Stimulated activated CD8-positive, alpha-beta memory T cell treated with anti-CD3 and anti-CD28 coated beads, Interleukin-2, amount 100 ng/mL, for 48 hours (primary cell): ENCODE data around the gene EMILIN2.
"Not testable (repeated sequence)": the region's sequence is repeated elsewhere in the genome, so short reads cannot be mapped to it uniquely, and the experiment has no call there.

Experiments used
- DNase-seq, 2 donors: peaks; one replicate each; pipeline ENCODE4 v3.0.0-alpha.2; 2020; ENCODE audit warnings: low read depth in 2 of 2

EMILIN2 gene

GRCh38 chr18:2915486-2915885 is 68.7 kb downstream of the EMILIN2 start:
- DNase-seq = not testable (repeated sequence)

- DNase-seq = no peak
These were observed 69.4 kb downstream of the EMILIN2 start for GRCh38 chr18:2916184-2916583.

GRCh38 chr18:2917259-2918047 is 70.6 kb downstream of the EMILIN2 start:
- DNase-seq = no peak

GRCh38 chr18:2918761-2919550 is 72.2 kb downstream of the EMILIN2 start:
- no peak for DNase-seq

- no peak for DNase-seq
These were observed 72.8 kb downstream of the EMILIN2 start for GRCh38 chr18:2919600-2919999.

GRCh38 chr18:2920027-2920426 is 73.2 kb downstream of the EMILIN2 start:
- no peak for DNase-seq

GRCh38 chr18:2920546-2921343 is 73.9 kb downstream of the EMILIN2 start:
- no peak for DNase-seq

- DNase-seq = no peak
These were observed 75.0 kb downstream of the EMILIN2 start for GRCh38 chr18:2921778-2922177.

GRCh38 chr18:2923464-2923863 is 76.7 kb downstream of the EMILIN2 start:
- DNase-seq = no peak

GRCh38 chr18:2924920-2925319 is 78.1 kb downstream of the EMILIN2 start:
- DNase-seq = no peak

GRCh38 chr18:2926528-2926927 is 79.7 kb downstream of the EMILIN2 start:
- DNase-seq = no peak

GRCh38 chr18:2927745-2928144 is 80.9 kb downstream of the EMILIN2 start:
- DNase-seq = no peak

GRCh38 chr18:2932247-2933181 is 85.7 kb downstream of the EMILIN2 start:
- no peak for DNase-seq

- DNase-seq = no peak
These were observed 87.2 kb downstream of the EMILIN2 start for GRCh38 chr18:2933995-2934394.

GRCh38 chr18:2935438-2936192 is 88.8 kb downstream of the EMILIN2 start:
- DNase-seq = no peak

GRCh38 chr18:2939317-2939716 is 92.5 kb downstream of the EMILIN2 start:
- DNase-seq = no peak

GRCh38 chr18:2948038-2948437 is 101.2 kb downstream of the EMILIN2 start:
- DNase-seq = no peak

- no peak for DNase-seq
These were observed 105.8 kb downstream of the EMILIN2 start for GRCh38 chr18:2952605-2953004.

GRCh38 chr18:2953935-2954653 is 107.3 kb downstream of the EMILIN2 start:
- no peak for DNase-seq
